ENCODE measurements around the gene HHAT.

- no peak for TF ChIP-seq CTCF (IDR thresholded peaks at IDR 0.05; ENCODE audit: insufficient read depth, low read depth, low read length)
- TF ChIP-seq EZH2 (IDR thresholded peaks at IDR 0.05; ENCODE audit: insufficient read depth, low read length) = no peak
Observed at GRCh38 chr1:210428696-210429095, 100.0 kb downstream of the HHAT start.
